AG09309 (cell line): ENCODE measurements around the gene DPYSL5.

Source experiments
- DNase-seq: peaks from one replicate; pipeline ENCODE4 v3.0.0-alpha.2; 2010; ENCODE audit warnings: low read depth
- H3K4me3 ChIP-seq: 2 replicates; pipeline ENCODE4 v1.5.1; 2011; ENCODE audit warnings: mild to moderate bottlenecking, low read depth, low read length, moderate library complexity; ENCODE audit not compliant: control insufficient read depth
- TF ChIP-seq, protein P1 (sequence below): IDR thresholded peaks from 2 replicates; pipeline ENCODE4 v1.5.1; 2011; ENCODE audit warnings: mild to moderate bottlenecking, low read depth, low read length, inconsistent platforms; ENCODE audit not compliant: insufficient read depth, control insufficient read depth; ENCODE audit errors: missing control alignments

The DPYSL5 gene

DNA sequence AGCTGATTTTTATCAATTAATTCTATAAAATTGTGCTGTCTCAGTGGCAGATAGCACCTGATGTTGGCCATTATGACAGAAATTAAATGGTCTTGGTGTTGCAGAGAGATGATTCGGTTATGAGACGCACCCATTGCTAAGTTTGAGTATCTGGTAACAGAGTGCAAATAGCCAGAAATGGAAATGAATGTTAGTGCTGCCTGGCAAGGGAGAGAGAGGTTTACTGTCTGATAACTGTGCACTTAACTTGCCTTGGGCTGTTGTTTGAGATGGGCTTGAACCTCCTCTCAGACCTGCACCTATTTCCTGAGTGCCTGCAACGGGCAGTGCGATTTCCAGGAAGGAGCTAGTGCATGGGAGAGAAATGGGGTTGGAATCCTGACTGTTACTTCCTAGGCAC lies 11.7 kb downstream of the DPYSL5 start:
- H3K4me3 ChIP-seq = no peak overlapping the region
- TF ChIP-seq, protein P1, sequence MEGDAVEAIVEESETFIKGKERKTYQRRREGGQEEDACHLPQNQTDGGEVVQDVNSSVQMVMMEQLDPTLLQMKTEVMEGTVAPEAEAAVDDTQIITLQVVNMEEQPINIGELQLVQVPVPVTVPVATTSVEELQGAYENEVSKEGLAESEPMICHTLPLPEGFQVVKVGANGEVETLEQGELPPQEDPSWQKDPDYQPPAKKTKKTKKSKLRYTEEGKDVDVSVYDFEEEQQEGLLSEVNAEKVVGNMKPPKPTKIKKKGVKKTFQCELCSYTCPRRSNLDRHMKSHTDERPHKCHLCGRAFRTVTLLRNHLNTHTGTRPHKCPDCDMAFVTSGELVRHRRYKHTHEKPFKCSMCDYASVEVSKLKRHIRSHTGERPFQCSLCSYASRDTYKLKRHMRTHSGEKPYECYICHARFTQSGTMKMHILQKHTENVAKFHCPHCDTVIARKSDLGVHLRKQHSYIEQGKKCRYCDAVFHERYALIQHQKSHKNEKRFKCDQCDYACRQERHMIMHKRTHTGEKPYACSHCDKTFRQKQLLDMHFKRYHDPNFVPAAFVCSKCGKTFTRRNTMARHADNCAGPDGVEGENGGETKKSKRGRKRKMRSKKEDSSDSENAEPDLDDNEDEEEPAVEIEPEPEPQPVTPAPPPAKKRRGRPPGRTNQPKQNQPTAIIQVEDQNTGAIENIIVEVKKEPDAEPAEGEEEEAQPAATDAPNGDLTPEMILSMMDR = no peak
- no peak for DNase-seq

DNA sequence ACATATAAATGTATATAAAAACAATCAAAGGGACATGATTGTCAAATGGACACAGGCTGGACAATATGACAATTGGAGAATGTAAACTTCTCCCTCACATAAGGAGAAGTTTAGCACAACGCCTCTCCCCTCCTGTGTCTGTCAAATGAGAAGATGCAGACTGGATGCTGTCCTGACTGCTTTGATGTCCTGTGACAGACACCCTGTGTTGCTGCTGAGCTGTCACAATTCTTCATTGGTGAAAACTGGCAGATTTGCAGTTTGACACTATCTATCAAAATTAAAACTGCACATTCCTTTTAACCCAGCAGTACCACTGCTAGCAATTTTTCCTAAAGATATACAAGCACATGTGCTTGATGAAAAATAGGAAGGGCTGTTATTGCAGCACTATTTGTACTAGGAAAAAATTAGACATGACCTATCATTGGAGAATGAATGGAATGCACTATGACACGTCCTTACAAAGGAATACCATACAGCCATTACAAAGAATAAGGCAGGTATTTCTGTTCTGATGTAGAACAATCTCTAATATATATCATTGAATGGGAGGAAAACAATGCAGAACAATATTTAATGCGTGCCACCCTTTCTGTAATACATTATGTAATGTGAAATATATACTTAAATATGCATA lies 12.4 kb downstream of the DPYSL5 start:
- TF ChIP-seq, protein P1 = no peak
- H3K4me3 ChIP-seq = no peak overlapping the region
- no peak for DNase-seq

DNA sequence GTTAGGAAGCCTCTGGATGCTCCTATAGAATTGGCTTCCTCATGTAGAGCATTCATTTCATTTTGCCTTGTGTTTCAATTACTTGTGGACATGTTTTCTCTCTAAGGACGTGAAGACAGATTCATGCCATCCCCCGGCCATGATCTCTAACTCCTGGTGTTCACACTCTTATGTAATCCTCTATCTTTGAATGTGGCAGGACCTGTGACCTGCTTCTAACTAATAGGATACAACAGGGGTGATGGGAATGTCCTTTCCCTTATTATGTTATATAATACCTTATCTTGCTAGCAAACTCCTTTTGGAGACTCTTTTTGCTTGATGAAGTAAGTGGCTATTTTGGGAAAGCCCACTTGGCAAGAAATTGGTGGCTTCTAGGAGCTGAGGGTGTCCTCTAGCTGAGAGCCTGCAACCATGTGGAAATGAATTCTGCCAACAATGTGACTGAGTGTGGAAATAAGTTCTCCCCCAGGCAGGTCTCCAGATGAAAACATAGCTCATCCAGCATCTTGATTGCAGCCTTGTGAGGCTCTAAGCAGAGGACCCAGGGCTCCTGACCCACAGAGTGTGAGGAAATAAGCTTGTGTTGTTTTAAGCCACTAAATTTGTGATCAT lies 13.8 kb downstream of the DPYSL5 start:
- TF ChIP-seq, protein P1 = no peak
- no peak for DNase-seq
- no peak overlapping the region for H3K4me3 ChIP-seq

DNA sequence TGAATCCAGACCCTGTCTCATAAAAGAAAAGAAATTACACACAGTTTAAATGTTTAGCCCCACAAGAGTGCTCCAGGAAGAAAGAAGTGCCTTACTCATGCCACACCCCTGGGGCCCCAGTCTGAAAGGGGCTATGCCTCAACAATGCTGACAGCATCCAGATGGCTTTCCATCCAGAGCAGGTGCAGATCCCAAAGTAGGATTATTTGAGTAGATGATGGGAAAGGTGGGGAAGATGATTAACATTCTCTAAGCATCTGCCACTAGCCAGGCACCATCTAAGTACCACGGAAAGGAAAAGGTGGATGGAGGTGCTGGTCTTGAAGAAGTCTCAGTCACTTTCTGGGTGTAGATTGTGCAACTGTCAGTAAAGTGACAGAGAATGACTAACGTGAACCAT lies 16.3 kb downstream of the DPYSL5 start:
- TF ChIP-seq, protein P1 = no peak
- H3K4me3 ChIP-seq = no peak overlapping the region

DNA sequence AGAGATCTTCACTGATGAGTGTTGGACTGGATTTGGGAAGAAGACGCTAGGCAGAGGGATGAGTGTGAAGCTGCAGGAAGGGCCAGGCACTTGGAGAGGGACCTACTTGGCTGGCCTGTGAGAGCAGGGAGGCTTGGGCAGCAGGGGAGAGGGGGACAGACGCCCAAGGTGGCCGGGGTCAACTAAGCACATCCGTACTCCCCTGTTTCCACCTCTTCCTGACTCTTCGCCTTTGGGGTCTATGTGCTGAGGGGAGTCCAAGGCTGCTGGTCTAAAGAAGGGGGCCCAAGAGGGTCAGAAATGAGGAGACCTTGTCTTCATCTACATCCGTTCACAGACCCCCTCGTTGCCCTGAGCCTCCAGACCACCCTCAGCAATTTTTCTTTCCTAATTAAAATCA lies 16.7 kb downstream of the DPYSL5 start:
- TF ChIP-seq, protein P1 = no peak
- H3K4me3 ChIP-seq = no peak overlapping the region
- no peak for DNase-seq

More for the DNA sequence above, 16.3 kb downstream of the DPYSL5 start:
- DNase-seq = no peak

DNA sequence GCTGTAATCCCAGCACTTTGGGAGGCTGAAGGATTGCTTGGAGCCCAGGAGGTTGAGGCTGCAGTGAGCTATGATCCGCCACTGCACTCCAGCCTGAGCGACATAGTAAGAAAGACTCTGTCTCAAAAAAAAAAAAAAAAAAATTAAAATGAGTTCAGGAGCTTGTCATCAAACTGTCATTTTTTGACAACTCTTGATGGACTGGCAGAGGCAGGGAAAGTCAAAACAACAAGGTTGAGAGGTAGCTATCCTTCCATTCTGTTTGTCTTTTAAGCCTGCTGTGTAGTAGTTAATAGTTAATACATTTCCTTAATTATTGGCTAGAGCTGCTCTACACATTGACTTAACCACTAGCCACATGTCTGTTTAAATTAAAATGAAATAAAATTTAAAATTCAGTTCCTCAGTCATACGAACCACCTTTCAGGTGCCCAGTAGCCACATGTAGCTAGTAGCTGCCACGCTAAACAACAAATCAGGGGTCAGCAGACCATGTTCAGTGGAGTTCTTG lies 22.7 kb downstream of the DPYSL5 start:
- DNase-seq = no peak
- TF ChIP-seq, protein P1 = no peak
- H3K4me3 ChIP-seq = no peak overlapping the region
